ENCODE measurements around the gene TNFRSF8. TPM values are rescaled to one million over a fixed set of nuclear protein-coding genes. Genes with fewer than 3 reads are reported as not detected.

TNFRSF8 gene
- total and polyA plus RNA-seq, 7 experiments from 2014 or later, result 0.56 to 29.3 (median 4.0) TPM; not detected in 4

DNA sequence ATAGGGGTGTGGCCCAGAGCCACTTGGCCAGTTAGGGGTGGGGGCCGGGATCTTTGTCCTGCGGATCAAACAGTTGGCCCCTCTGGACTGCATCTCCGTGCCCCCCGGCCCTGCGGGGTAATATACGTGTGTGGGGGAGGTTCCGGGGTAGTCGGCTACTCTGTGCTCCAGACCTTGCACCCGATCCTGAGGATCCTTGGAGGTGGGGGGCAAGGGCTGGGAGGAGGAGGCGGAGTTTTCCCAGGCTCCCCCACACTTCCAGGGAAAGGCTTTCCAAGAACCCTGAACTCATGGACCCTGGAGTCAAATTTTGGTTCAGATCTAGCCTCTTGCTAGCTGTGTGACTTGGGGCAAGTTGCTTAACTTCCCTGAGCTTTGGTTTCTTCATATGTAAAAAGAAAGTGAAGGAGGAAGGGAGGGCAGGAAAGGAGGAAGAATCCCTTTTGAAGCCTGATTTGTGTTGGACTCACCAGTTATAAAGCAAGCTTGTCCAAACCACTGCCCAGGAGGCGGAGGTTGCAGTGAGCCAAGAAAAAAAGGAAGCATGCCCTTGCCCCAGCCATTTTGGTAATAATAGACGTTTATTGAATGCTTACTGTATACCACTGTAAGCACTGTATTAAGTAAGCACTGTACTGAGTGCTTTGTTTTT is 43.1 kb upstream of the TNFRSF8 start:
- Mint-ChIP-seq H3K27me3 (peaks cover 0 to 3% (median 0%) of the 10 kb centered on the region in 5 donors), H3K4me3 (peak overlapping the region; percentile 82 to 99 (median 92)), H3K27ac (peak overlapping the region in 8 of 9 donors; percentile 43 to 97 (median 89)), H3K36me3 (peaks cover 0 to 14% (median 4%) of the 10 kb centered on the region in 5 donors), H3K4me1 (peaks cover 0 to 35% (median 17%) of the 10 kb centered on the region in 7 donors), H3K9me3 (peaks cover 0 to 3% (median 0%) of the 10 kb centered on the region in 11 donors)
- H3K36me3 ChIP-seq (ENCODE audit: control insufficient read depth in 2 of 3, insufficient read depth in 3 of 3, low read length in 3 of 3), result peaks cover 0 to 30% (median 0%) of the 10 kb centered on the region in 3 experiments
- intact Hi-C loops (cut with micrococcal nuclease), result loop anchor here (1.0 to 10.0 kb wide), 10 partner anchors 27 to 1325 kb away; partner anchors contain the start of genes MFN2 (in 2 of the 2) and PLOD1 (in 2 of the 2)
- ChIA-PET POLR2A (interaction anchor here (0.6 to 3.3 kb wide), 7 partner anchors 11 to 227 kb away, joined by 3 to 40 read pairs (median 4); partner anchors contain the start of genes CLCN6, MFN2 and MTHFR), CTCF (interaction anchor here (0.6 to 1.7 kb wide), 2 partner anchors 16 to 779 kb away, joined by 4 read pairs; no protein-coding TSS in a partner anchor)
- no peaks in the 10 kb centered on the region for H3K27me3 ChIP-seq (ENCODE audit: control insufficient read depth in 2 of 2, insufficient read depth in 2 of 2, low read length in 2 of 2)
- no peaks in the 10 kb centered on the region for H3K4me1 ChIP-seq (ENCODE audit: control insufficient read depth in 2 of 2, insufficient read depth in 2 of 2, low read length in 2 of 2)
- no peak for DNase-seq
- H3K4me3 ChIP-seq (ENCODE audit: low read length), result peak overlapping the region; percentile 77
- no peaks in the 10 kb centered on the region for H3K9me3 ChIP-seq (ENCODE audit: control insufficient read depth in 2 of 3, low read length in 3 of 3)
- H3K27ac ChIP-seq (ENCODE audit: low read depth, low read length), result peak overlapping the region; percentile 73
- no peak for ATAC-seq

DNA sequence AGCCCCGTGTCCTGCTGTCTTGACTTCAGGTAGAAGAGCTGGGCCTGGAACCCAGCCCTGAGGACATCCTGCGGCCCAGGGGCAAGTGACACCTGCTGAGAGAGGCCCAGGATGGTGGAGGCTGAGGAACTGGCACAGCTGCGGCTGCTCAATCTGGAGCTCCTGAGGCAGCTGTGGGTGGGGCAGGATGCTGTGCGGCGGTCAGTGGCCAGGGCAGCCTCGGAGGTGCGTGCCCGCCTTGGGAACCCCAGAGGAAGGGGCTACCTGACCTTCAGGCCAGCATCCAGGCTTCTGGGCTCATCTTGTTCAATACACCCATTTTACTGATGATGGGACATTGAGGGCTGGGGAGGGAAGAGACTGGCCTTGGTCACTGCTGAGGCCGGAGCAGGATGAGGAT is 41.5 kb upstream of the TNFRSF8 start:
- Mint-ChIP-seq H3K9me3 (peaks cover 0 to 3% (median 0%) of the 10 kb centered on the region in 11 donors), H3K27ac (no peak overlapping the region), H3K27me3 (peaks cover 0 to 3% (median 0%) of the 10 kb centered on the region in 5 donors), H3K4me1 (peaks cover 0 to 26% (median 17%) of the 10 kb centered on the region in 7 donors), H3K4me3 (peak overlapping the region in 2 of 10 donors; percentile 2 to 3), H3K36me3 (peaks cover 2 to 24% (median 11%) of the 10 kb centered on the region in 5 donors)
- Histone ChIP-seq H3K4me1 (ENCODE audit: control insufficient read depth in 2 of 2, insufficient read depth in 2 of 2, low read length in 2 of 2) (no peaks in the 10 kb centered on the region), H3K27me3 (ENCODE audit: control insufficient read depth in 2 of 2, insufficient read depth in 2 of 2, low read length in 2 of 2) (no peaks in the 10 kb centered on the region), H3K9me3 (ENCODE audit: control insufficient read depth in 2 of 3, low read length in 3 of 3) (no peaks in the 10 kb centered on the region), H3K27ac (ENCODE audit: low read depth, low read length) (no peak overlapping the region), H3K36me3 (ENCODE audit: control insufficient read depth in 2 of 3, insufficient read depth in 3 of 3, low read length in 3 of 3) (peaks cover 0 to 45% (median 0%) of the 10 kb centered on the region in 3 experiments), H3K4me3 (ENCODE audit: low read length) (no peak overlapping the region)
- DNase-seq (no peak), ATAC-seq (no peak)
- intact Hi-C loops (cut with micrococcal nuclease), result no loop called here
- CTCF ChIA-PET, result no interaction called here
- POLR2A ChIA-PET, result interaction anchor here (1.0 to 1.1 kb wide), 2 partner anchors 112 to 159 kb away, joined by 3 to 4 read pairs; no protein-coding TSS in a partner anchor

DNA sequence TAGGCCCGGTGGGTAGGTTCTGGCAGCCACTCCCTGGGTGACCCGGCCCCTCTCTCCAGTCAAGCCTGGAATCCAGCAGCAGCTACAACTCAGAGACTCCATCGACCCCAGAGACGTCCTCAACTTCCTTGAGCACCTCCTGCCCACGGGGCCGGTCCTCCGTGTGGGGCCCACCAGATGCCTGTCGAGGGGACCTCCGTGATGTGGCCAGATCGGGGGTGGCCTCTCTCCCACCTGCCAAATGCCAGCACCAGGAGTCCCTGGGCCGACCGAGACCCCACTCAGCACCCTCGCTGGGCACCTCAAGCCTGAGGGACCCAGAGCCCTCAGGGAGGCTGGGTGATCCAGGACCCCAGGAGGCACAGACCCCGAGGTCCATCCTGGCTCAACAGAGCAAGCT is 41.1 kb upstream of the TNFRSF8 start:
- H3K4me1 Mint-ChIP-seq, result peaks cover 0 to 26% (median 17%) of the 10 kb centered on the region in 7 donors
- Histone ChIP-seq H3K9me3 (ENCODE audit: control insufficient read depth in 2 of 3, low read length in 3 of 3) (no peaks in the 10 kb centered on the region), H3K4me3 (ENCODE audit: low read length) (no peak overlapping the region), H3K27me3 (ENCODE audit: control insufficient read depth in 2 of 2, insufficient read depth in 2 of 2, low read length in 2 of 2) (no peaks in the 10 kb centered on the region), H3K4me1 (ENCODE audit: control insufficient read depth in 2 of 2, insufficient read depth in 2 of 2, low read length in 2 of 2) (no peaks in the 10 kb centered on the region), H3K36me3 (ENCODE audit: control insufficient read depth in 2 of 3, insufficient read depth in 3 of 3, low read length in 3 of 3) (peaks cover 0 to 49% (median 0%) of the 10 kb centered on the region in 3 experiments), H3K27ac (ENCODE audit: low read depth, low read length) (no peak overlapping the region)
- H3K27me3 Mint-ChIP-seq, result peaks cover 0 to 3% (median 0%) of the 10 kb centered on the region in 5 donors
- H3K36me3 Mint-ChIP-seq, result peaks cover 4 to 28% (median 14%) of the 10 kb centered on the region in 5 donors
- H3K27ac Mint-ChIP-seq, result no peak overlapping the region
- ATAC-seq, result no peak
- CTCF ChIA-PET, result no interaction called here
- peaks cover 0 to 3% (median 0%) of the 10 kb centered on the region in 11 donors for H3K9me3 Mint-ChIP-seq
- intact Hi-C loops (cut with micrococcal nuclease), result no loop called here
- POLR2A ChIA-PET, result interaction anchor here (1.0 kb wide), 1 partner anchor 112 kb away, joined by 4 read pairs; no protein-coding TSS in a partner anchor
- peak overlapping the region in 1 of 10 donors; percentile 3 for H3K4me3 Mint-ChIP-seq
- no peak for DNase-seq

DNA sequence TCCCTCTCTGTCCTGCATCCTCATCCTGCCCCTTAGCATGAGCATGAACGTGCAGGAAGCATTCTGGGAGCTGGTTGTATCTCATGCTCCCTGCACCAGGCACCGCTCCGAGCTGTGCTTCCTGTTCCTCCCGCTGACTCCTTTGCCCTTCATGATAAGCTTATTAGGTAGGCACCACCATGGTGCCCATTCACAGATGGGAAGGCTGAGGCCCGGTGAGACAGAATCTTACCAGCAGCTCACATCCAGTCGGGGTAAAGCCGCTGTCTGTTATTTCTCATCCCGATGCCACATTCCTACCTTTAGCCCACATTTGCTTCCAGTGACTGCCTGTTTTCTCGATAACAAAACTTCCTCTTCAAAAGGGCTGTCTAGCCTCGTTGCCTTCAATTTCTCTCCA is 36.5 kb upstream of the TNFRSF8 start:
- intact Hi-C loops (cut with micrococcal nuclease), result no loop called here
- H3K4me1 Mint-ChIP-seq, result peaks cover 0 to 20% (median 4%) of the 10 kb centered on the region in 7 donors
- H3K27me3 ChIP-seq (ENCODE audit: control insufficient read depth in 2 of 2, insufficient read depth in 2 of 2, low read length in 2 of 2), result no peaks in the 10 kb centered on the region
- H3K4me1 ChIP-seq (ENCODE audit: control insufficient read depth in 2 of 2, insufficient read depth in 2 of 2, low read length in 2 of 2), result no peaks in the 10 kb centered on the region
- POLR2A ChIA-PET, result interaction anchor here (0.9 kb wide), 1 partner anchor 10 kb away, joined by 3 read pairs; no protein-coding TSS in a partner anchor
- no peak overlapping the region for H3K4me3 ChIP-seq (ENCODE audit: low read length)
- peaks cover 0 to 83% (median 0%) of the 10 kb centered on the region in 3 experiments for H3K36me3 ChIP-seq (ENCODE audit: control insufficient read depth in 2 of 3, insufficient read depth in 3 of 3, low read length in 3 of 3)
- no peaks in the 10 kb centered on the region for H3K27me3 Mint-ChIP-seq
- no peak for DNase-seq
- no peak overlapping the region for H3K27ac ChIP-seq (ENCODE audit: low read depth, low read length)
- peak overlapping the region in 1 of 10 donors; percentile 53 for H3K4me3 Mint-ChIP-seq
- CTCF ChIA-PET, result no interaction called here
- H3K36me3 Mint-ChIP-seq, result peaks cover 10 to 41% (median 24%) of the 10 kb centered on the region in 5 donors
- ATAC-seq, result no peak
- H3K9me3 ChIP-seq (ENCODE audit: control insufficient read depth in 2 of 3, low read length in 3 of 3), result no peaks in the 10 kb centered on the region
- peak overlapping the region in 1 of 9 donors; percentile 30 for H3K27ac Mint-ChIP-seq
- peaks cover 0 to 1% (median 0%) of the 10 kb centered on the region in 11 donors for H3K9me3 Mint-ChIP-seq

DNA sequence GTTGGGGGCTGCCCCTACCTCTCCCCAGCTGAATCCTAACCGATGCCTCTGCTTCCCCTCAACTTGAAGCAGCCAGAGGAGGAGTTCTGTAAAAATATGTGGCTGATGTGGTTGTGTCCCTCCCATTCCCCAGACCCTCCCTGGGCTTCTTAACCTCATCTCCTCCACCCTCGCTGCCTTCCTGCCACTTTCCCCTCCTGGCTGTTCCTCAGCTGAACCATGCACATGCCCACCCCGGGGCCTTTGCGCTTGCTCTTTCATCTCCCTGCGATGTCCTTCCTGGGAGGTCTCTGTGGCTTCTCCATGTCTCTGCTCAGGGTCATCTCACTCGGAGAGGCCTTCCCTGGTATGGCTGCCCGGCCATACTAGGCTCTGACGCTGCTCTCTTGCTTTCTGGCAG is 34.9 kb upstream of the TNFRSF8 start:
- CTCF ChIA-PET, result no interaction called here
- POLR2A ChIA-PET, result no interaction called here

DNA sequence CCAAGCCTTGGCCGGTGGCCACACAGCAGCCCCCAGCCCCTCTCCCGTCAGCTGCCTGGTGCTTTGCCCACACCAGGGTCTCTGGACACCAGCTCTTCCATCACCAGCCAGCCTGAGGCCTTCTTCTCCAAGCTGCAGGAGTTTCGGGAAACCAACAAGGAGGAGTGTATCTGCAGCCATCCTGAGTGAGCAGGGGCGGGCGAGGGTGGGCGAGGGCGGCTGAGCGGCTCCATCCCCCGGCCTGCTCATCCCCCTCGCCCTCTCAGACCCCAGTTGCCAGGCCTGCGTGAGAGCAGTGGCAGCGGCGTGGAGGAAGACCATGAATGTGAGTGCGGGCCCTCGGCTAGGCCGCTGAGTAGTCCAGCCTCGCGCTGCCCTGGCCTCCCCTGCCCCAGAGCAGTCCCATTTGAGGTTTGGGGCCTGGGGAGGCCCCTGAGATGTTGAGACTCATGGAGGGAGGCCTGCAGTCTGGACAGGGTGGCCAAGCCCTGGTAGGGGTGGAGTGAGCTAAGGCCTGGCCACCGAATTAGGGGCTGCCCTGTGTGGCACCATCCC is 34.1 kb upstream of the TNFRSF8 start:
- Mint-ChIP-seq H3K27ac (no peak overlapping the region), H3K4me3 (no peak overlapping the region), H3K4me1 (peaks cover 0 to 11% (median 0%) of the 10 kb centered on the region in 7 donors), H3K36me3 (peaks cover 10 to 36% (median 24%) of the 10 kb centered on the region in 5 donors), H3K27me3 (no peaks in the 10 kb centered on the region), H3K9me3 (no peaks in the 10 kb centered on the region)
- ChIA-PET CTCF (no interaction called here), POLR2A (no interaction called here)
- Histone ChIP-seq H3K36me3 (ENCODE audit: control insufficient read depth in 2 of 3, insufficient read depth in 3 of 3, low read length in 3 of 3) (peaks cover 0 to 77% (median 0%) of the 10 kb centered on the region in 3 experiments), H3K27me3 (ENCODE audit: control insufficient read depth in 2 of 2, insufficient read depth in 2 of 2, low read length in 2 of 2) (no peaks in the 10 kb centered on the region), H3K4me1 (ENCODE audit: control insufficient read depth in 2 of 2, insufficient read depth in 2 of 2, low read length in 2 of 2) (no peaks in the 10 kb centered on the region), H3K4me3 (ENCODE audit: low read length) (no peak overlapping the region), H3K27ac (ENCODE audit: low read depth, low read length) (no peak overlapping the region), H3K9me3 (ENCODE audit: control insufficient read depth in 2 of 3, low read length in 3 of 3) (no peaks in the 10 kb centered on the region)
- DNase-seq (no peak), ATAC-seq (no peak)
- intact Hi-C loops (cut with micrococcal nuclease), result no loop called here

More for the DNA sequence above, 34.9 kb upstream of the TNFRSF8 start:
- peaks cover 0 to 14% (median 0%) of the 10 kb centered on the region in 7 donors for H3K4me1 Mint-ChIP-seq
- H3K27me3 Mint-ChIP-seq, result no peaks in the 10 kb centered on the region
- Histone ChIP-seq H3K4me3 (ENCODE audit: low read length) (no peak overlapping the region), H3K27me3 (ENCODE audit: control insufficient read depth in 2 of 2, insufficient read depth in 2 of 2, low read length in 2 of 2) (no peaks in the 10 kb centered on the region), H3K4me1 (ENCODE audit: control insufficient read depth in 2 of 2, insufficient read depth in 2 of 2, low read length in 2 of 2) (no peaks in the 10 kb centered on the region), H3K36me3 (ENCODE audit: control insufficient read depth in 2 of 3, insufficient read depth in 3 of 3, low read length in 3 of 3) (peaks cover 0 to 81% (median 0%) of the 10 kb centered on the region in 3 experiments), H3K27ac (ENCODE audit: low read depth, low read length) (no peak overlapping the region), H3K9me3 (ENCODE audit: control insufficient read depth in 2 of 3, low read length in 3 of 3) (no peaks in the 10 kb centered on the region)
- H3K27ac Mint-ChIP-seq, result no peak overlapping the region
- no peaks in the 10 kb centered on the region for H3K9me3 Mint-ChIP-seq
- DNase-seq, result no peak
- no peak for ATAC-seq
- no peak overlapping the region for H3K4me3 Mint-ChIP-seq
- H3K36me3 Mint-ChIP-seq, result peaks cover 10 to 38% (median 24%) of the 10 kb centered on the region in 5 donors
- intact Hi-C loops (cut with micrococcal nuclease), result no loop called here

Data from naive thymus-derived CD4-positive, alpha-beta T cell (primary cell).